Sigmoid colon (tissue), 7 donors: ENCODE data around the gene NUMB. TPM values are rescaled to one million over a fixed set of nuclear protein-coding genes. Genes with fewer than 3 reads are reported as not detected.

ENCODE experiments used
- DNase-seq: peaks from one replicate; pipeline ENCODE4 v3.0.0-alpha.2; 2019
- H3K27ac ChIP-seq, 4 donors: fragments of 200-600 bp; sonication (generic); one replicate each; pipeline ENCODE4 v1.5.1; 2016 to 2019; ENCODE audit warnings: mild to moderate bottlenecking in 1 of 4
- H3K27me3 ChIP-seq, 3 donors: fragments of 200-600 bp; sonication (generic); one replicate each; pipeline ENCODE4 v1.5.1; 2019; ENCODE audit warnings: mild to moderate bottlenecking in 1 of 3
- H3K36me3 ChIP-seq, 4 donors: fragments of 200-600 bp; sonication (generic); one replicate each; pipeline ENCODE4 v1.5.1; 2016 to 2019
- H3K4me1 ChIP-seq, 4 donors: fragments of 200-600 bp; sonication (generic); one replicate each; pipeline ENCODE4 v1.5.1; 2017 to 2019
- H3K4me3 ChIP-seq, 4 donors: fragments of 200-600 bp; sonication (generic); one replicate each; pipeline ENCODE4 v1.5.1; 2017 to 2019; ENCODE audit warnings: mild to moderate bottlenecking in 2 of 4, moderate library complexity in 1 of 4
- H3K9me3 ChIP-seq, 4 donors: fragments of 200-600 bp in 3 of 4; sonication (generic) in 3 of 4; one replicate each; pipeline versions ENCODE4 v1.5.1 to v1.6.1; 2013 to 2019
- EP300 ChIP-seq, 4 donors: sonication (generic); formaldehyde crosslinking; IDR thresholded peaks; one replicate each; pipeline ENCODE4 v1.6.1; 2017; ENCODE audit warnings: antibody characterized with exemption in 4 of 4
- POLR2A ChIP-seq, 2 donors: fragments of 450-650 bp; IDR thresholded peaks; one replicate each; pipeline ENCODE4 v1.6.1; 2016; ENCODE audit warnings: antibody characterized with exemption in 2 of 2, mild to moderate bottlenecking in 2 of 2, moderate library complexity in 2 of 2
- POLR2AphosphoS5 ChIP-seq, 4 donors: sonication (generic); formaldehyde crosslinking; IDR thresholded peaks; one replicate each; pipeline ENCODE4 v1.6.1; 2017; ENCODE audit warnings: antibody characterized with exemption in 4 of 4
- WGBS, 2 donors: extraction: QIAGEN DNeasy Blood & Tissue Kit; methylation state at CpG; one replicate each; pipeline ENCODE4 v1.1.7; 2013; 5-methylcytosine and 5-hydroxymethylcytosine counted together
- intact Hi-C: fragments of 100-400 bp; cut with DNase I; formaldehyde crosslinking; loops from one replicate; pipeline ENCODE4 v1.15.1; 2023
- polyA plus RNA-seq, 3 donors: library from polyadenylated mRNA; stranded (reverse); fragments of 200-250 nt; gene quantifications; one replicate each; pipeline ENCODE4 v1.2.3, GENCODE V29; 2013
- total RNA-seq, 4 donors: library from RNA; depleted of rRNA; stranded (reverse); fragments of >200 nt; gene quantifications; one replicate each; pipeline ENCODE4 v1.1.0, GENCODE V29; 2016
- TF ChIP-seq, protein P1 (sequence below), 4 experiments: fragments of 450-650 bp in 3 of 4; fragments of 200-600 bp in 1 of 4; IDR thresholded peaks; one replicate each; pipeline ENCODE4 v1.5.1; 2016 to 2019; ENCODE audit warnings: antibody characterized with exemption in 4 of 4, mild to moderate bottlenecking in 3 of 4, moderate library complexity in 2 of 4
- donor health status: healthy with polysubstance abuse.
- donor health status: Bipolar disorder and iron deficiency.
- donor health status: healthy.

The NUMB gene
- total and polyA plus RNA-seq, 7 donors, result 37.6 to 80.3 (median 53.4) TPM

DNA sequence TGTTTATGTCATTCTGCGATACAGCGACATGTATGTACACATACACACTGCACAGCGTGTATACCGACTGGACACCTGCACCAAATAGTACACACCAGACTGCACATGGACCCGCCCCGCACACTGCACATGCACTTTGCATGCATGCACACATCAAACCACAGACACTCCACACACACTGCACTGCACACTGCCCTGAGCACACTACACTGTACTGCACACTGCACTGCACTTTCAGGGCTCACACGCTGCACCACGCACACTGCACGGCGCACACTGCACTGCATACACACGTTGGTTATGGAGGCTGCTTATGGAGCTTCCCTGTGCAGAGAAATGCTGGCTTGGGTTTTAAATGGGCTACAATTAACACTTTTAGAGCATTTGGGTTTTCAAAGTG, 219.4 kb downstream of the NUMB start:
- peak overlapping the region; percentile 39 to 82 (median 66) for H3K27ac ChIP-seq

DNA sequence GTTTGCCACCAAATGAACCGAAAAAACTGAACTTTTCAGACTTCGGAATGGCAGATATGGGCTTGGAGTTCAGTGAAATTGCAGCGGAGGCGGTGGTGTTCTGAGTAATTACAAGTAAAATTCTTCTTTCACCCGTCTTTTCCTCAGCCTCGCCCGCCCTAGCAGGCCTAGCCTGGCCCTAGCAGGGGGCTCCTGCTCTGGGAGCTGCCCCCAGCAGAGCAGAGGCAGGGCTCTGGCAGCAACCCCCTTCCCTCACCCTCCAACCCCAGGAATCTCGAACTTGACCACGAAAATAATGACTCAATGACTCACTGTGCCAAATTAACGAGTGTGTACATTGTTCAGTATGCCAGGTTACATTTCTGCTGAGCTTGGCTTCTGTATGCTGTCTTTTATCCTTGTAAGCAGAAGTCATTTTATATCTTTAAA, 219.9 kb downstream of the NUMB start:
- DNase-seq, result no peak
- H3K36me3 ChIP-seq, result no peaks in the 10 kb centered on the region
- peak overlapping the region; percentile 46 to 64 (median 56) for H3K4me3 ChIP-seq
- H3K4me1 ChIP-seq, result peaks cover 0 to 65% (median 54%) of the 10 kb centered on the region in 4 donors
- intact Hi-C loops, result no loop called here
- TF ChIP-seq POLR2AphosphoS5 (IDR thresholded peaks at IDR 0.05) (peak in 1 of 4 donors; percentile 57), POLR2A (IDR thresholded peaks at IDR 0.05) (no peak)
- WGBS, 2 donors, result 14 to 31% methylated on average over 10 of the region's 10 CpGs
- peaks cover 7 to 35% (median 11%) of the 10 kb centered on the region in 3 donors for H3K27me3 ChIP-seq
- no peaks in the 10 kb centered on the region for H3K9me3 ChIP-seq
- peak overlapping the region; percentile 59 to 82 (median 69) for H3K27ac ChIP-seq

More for the DNA sequence above, 219.4 kb downstream of the NUMB start:
- TF ChIP-seq POLR2AphosphoS5 (IDR thresholded peaks at IDR 0.05) (peak in 1 of 4 donors; percentile 17), EP300 (IDR thresholded peaks at IDR 0.05) (no peak)
- DNase-seq, result peak; percentile 60
- 73 to 75% methylated on average over 11 of the region's 11 CpGs for WGBS, 2 donors
- Histone ChIP-seq H3K27me3 (peaks cover 7 to 35% (median 11%) of the 10 kb centered on the region in 3 donors), H3K4me1 (peaks cover 0 to 65% (median 54%) of the 10 kb centered on the region in 4 donors), H3K9me3 (no peaks in the 10 kb centered on the region), H3K36me3 (no peaks in the 10 kb centered on the region), H3K4me3 (peak overlapping the region in 2 of 4 donors; percentile 54 to 57)
- intact Hi-C loops, result no loop called here

DNA sequence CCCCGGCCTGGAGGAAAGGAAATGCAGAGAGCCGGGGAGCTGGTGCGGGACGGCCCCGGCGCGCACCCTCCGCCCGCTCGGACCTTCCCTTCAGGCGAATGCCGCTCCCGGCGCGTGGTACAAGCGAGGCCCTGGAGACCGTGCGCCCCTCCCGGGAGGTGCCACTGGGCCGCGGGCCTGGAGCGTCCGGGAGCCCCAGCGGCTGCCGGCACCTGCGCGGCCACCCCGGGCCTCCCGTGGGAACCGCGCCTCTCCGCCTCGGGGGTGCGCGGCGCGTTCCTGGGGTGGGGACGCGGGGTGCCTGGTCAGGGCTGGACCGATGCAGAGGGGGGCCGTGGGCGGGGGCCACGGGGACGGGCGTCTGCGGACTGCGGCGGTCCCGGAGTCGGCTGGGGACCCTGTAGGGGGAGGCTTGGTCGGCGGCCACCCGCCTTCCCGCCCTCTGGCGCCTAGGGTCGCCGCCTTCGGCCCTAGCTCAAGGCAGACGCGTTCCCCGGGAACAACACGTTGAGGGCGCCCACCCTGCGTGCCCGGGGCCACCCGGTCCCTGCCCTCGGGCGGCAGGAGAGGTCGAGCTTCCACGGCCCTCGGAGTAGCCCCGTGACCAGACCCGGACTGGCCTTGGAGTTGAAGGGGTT, 220.4 kb downstream of the NUMB start:
- Histone ChIP-seq H3K27me3 (peaks cover 7 to 35% (median 11%) of the 10 kb centered on the region in 3 donors), H3K9me3 (no peaks in the 10 kb centered on the region), H3K27ac (peak overlapping the region; percentile 59 to 82 (median 69)), H3K4me3 (peak overlapping the region; percentile 46 to 64 (median 56)), H3K36me3 (no peaks in the 10 kb centered on the region), H3K4me1 (peaks cover 0 to 61% (median 53%) of the 10 kb centered on the region in 4 donors)
- intact Hi-C loops, result no loop called here
- DNase-seq, result peak; percentile 64
- WGBS, 2 donors, result 1 to 2% methylated on average over 73 of the region's 73 CpGs
- no peak for TF ChIP-seq EP300 (IDR thresholded peaks at IDR 0.05)
- TF ChIP-seq POLR2AphosphoS5 (IDR thresholded peaks at IDR 0.05), result no peak
- TF ChIP-seq, protein P1, sequence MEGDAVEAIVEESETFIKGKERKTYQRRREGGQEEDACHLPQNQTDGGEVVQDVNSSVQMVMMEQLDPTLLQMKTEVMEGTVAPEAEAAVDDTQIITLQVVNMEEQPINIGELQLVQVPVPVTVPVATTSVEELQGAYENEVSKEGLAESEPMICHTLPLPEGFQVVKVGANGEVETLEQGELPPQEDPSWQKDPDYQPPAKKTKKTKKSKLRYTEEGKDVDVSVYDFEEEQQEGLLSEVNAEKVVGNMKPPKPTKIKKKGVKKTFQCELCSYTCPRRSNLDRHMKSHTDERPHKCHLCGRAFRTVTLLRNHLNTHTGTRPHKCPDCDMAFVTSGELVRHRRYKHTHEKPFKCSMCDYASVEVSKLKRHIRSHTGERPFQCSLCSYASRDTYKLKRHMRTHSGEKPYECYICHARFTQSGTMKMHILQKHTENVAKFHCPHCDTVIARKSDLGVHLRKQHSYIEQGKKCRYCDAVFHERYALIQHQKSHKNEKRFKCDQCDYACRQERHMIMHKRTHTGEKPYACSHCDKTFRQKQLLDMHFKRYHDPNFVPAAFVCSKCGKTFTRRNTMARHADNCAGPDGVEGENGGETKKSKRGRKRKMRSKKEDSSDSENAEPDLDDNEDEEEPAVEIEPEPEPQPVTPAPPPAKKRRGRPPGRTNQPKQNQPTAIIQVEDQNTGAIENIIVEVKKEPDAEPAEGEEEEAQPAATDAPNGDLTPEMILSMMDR (IDR thresholded peaks at IDR 0.05), result no peak
- no peak for TF ChIP-seq POLR2A (IDR thresholded peaks at IDR 0.05)

DNA sequence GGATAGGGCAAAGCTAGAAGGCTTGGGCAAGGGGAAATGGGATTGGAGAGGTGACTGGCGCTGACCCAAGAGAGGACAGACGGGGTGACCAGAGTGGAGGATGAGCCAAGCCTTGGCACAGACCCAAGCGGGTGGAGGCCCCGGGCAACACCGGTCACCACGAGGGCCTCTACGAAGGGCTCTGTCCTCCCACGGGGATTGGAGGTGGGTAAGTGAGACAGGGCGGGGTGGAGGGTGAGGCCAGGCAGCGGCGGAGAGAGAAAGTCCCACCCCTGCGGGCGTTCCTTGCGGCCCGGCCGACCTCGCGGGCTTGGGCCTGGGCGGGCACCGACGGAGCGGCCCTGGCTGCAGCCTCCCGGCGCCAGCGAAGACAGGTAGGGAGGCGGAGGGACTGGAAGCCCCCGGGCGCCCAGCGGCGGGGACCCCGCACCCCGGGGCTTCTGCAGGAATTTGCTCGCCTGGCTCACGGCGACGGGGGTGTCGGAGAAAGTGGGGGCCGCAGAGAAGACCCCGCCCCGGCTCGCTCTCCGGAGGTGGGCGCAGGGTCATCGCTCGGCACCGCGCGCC, 221.0 kb downstream of the NUMB start, which contains the start of gene PAPLN:
Gene PAPLN (plus strand): TSS at position 288 of the 567 bp plus-strand sequence. CDS start 2,273 bp downstream, outside the sequence.
- H3K27me3 ChIP-seq, result peaks cover 7 to 35% (median 11%) of the 10 kb centered on the region in 3 donors
- H3K9me3 ChIP-seq, result no peaks in the 10 kb centered on the region
- H3K4me3 ChIP-seq, result peak within 1 kb of the TSS; percentile 46 to 64 (median 56)
- 3 to 4% methylated on average over 48 of the region's 48 CpGs for WGBS, 2 donors
- no peaks in the 10 kb centered on the region for H3K36me3 ChIP-seq
- DNase-seq, result peak; percentile 80
- peaks cover 0 to 57% (median 51%) of the 10 kb centered on the region in 4 donors for H3K4me1 ChIP-seq
- intact Hi-C loops, result no loop called here
- H3K27ac ChIP-seq, result peak within 1 kb of the TSS; percentile 59 to 82 (median 69)
- TF ChIP-seq, protein P1 (IDR thresholded peaks at IDR 0.05), result no peak
- TF ChIP-seq POLR2AphosphoS5 (IDR thresholded peaks at IDR 0.05) (no peak), EP300 (IDR thresholded peaks at IDR 0.05) (no peak), POLR2A (IDR thresholded peaks at IDR 0.05) (no peak)

DNA sequence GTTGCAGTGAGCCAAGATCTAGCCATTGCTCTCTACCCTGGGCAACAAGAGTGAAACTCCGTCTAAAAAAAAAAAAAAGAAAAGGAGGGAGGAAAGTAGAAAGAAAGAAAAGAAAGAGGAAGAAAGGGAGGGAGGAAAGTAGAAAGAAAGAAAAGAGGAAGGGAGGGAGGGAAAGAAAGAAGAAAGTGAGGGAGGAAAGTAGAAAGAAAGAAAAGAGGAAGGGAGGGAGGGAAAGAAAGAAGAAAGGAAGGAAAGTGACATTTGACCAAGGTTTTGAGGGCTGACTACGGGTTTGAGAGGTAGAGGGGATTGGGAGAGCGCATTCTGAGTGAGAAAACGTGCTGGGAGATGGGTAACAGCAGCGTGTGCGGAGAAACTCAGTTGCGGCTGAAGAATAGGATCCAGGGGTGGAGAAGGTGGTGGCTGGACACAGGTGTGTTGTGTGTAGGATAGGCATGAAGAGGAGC, 221.6 kb downstream of the NUMB start:
- H3K4me3 ChIP-seq, result peak overlapping the region in 1 of 4 donors; percentile 57
- intact Hi-C loops, result no loop called here
- no peak for DNase-seq
- no peak overlapping the region for H3K27ac ChIP-seq
- peaks cover 0 to 52% (median 46%) of the 10 kb centered on the region in 4 donors for H3K4me1 ChIP-seq
- no peaks in the 10 kb centered on the region for H3K9me3 ChIP-seq
- 52 to 71% methylated on average over 7 of the region's 7 CpGs for WGBS, 2 donors
- peaks cover 7 to 35% (median 11%) of the 10 kb centered on the region in 3 donors for H3K27me3 ChIP-seq
- TF ChIP-seq, protein P1 (IDR thresholded peaks at IDR 0.05), result no peak
- TF ChIP-seq POLR2A (IDR thresholded peaks at IDR 0.05) (no peak), POLR2AphosphoS5 (IDR thresholded peaks at IDR 0.05) (no peak), EP300 (IDR thresholded peaks at IDR 0.05) (no peak)
- no peaks in the 10 kb centered on the region for H3K36me3 ChIP-seq
